WTC11 (cell line): Measurements from ENCODE around the gene NSG2.

ENCODE experiments used
- CREB1 ChIP-seq: sonication (generic); formaldehyde crosslinking; IDR thresholded peaks from 2 replicates; pipeline ENCODE4 v1.8.0; 2023; ENCODE audit warnings: mild to moderate bottlenecking, missing genetic modification reagents
- MYBL2 ChIP-seq: sonication (generic); formaldehyde crosslinking; IDR thresholded peaks from 2 replicates; pipeline ENCODE4 v1.8.1; 2023; ENCODE audit warnings: mild to moderate bottlenecking, moderate library complexity, missing genetic modification reagents
- NFE2L1 ChIP-seq: sonication (generic); formaldehyde crosslinking; IDR thresholded peaks from 2 replicates; pipeline ENCODE4 v1.8.1; 2023; ENCODE audit warnings: missing genetic modification reagents
- TEAD4 ChIP-seq: sonication (generic); formaldehyde crosslinking; IDR thresholded peaks from 2 replicates; pipeline ENCODE4 v1.8.0; 2022; ENCODE audit warnings: mild to moderate bottlenecking, missing genetic modification reagents
- TF ChIP-seq, protein P1 (sequence below): fragments of 200-600 bp; IDR thresholded peaks from 2 replicates; pipeline ENCODE4 v1.8.0; 2022; ENCODE audit warnings: antibody characterized with exemption
- TF ChIP-seq, protein P2 (sequence below): sonication (generic); formaldehyde crosslinking; IDR thresholded peaks from 2 replicates; pipeline ENCODE4 v1.8.0; 2022; ENCODE audit warnings: mild to moderate bottlenecking, missing genetic modification reagents
- TF ChIP-seq, protein P3 (sequence below): sonication (generic); formaldehyde crosslinking; IDR thresholded peaks from 2 replicates; pipeline ENCODE4 v1.8.1; 2022; ENCODE audit warnings: low read depth, mild to moderate bottlenecking, moderate library complexity, missing genetic modification reagents, borderline replicate concordance
- TF ChIP-seq, protein P4 (sequence below): sonication (generic); formaldehyde crosslinking; IDR thresholded peaks from 2 replicates; pipeline ENCODE4 v1.8.0; 2023; ENCODE audit warnings: mild to moderate bottlenecking, missing genetic modification reagents

DNA sequence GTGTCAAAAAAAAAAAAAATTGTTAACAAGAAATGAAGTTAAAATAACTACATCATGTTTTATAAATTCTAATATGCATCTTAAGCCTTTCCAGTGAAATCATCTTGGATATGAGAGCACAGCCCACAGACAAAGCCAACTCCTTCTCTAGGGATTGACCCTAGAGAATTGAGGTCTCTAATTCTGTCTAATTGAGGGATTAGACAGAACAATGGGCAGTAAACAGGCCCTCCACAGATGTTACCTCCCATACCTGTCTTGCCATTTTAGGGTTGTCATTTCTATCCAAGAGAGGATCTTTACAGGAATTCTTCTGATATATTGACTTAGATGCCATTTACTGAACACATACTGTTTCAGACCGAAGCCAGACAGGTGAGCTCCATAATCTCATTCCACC, 42.3 kb downstream of the NSG2 start:
- no peak for TF ChIP-seq NFE2L1 (CRISPR knock-in tag)
- no peak for TF ChIP-seq MYBL2
- TF ChIP-seq, protein P1, sequence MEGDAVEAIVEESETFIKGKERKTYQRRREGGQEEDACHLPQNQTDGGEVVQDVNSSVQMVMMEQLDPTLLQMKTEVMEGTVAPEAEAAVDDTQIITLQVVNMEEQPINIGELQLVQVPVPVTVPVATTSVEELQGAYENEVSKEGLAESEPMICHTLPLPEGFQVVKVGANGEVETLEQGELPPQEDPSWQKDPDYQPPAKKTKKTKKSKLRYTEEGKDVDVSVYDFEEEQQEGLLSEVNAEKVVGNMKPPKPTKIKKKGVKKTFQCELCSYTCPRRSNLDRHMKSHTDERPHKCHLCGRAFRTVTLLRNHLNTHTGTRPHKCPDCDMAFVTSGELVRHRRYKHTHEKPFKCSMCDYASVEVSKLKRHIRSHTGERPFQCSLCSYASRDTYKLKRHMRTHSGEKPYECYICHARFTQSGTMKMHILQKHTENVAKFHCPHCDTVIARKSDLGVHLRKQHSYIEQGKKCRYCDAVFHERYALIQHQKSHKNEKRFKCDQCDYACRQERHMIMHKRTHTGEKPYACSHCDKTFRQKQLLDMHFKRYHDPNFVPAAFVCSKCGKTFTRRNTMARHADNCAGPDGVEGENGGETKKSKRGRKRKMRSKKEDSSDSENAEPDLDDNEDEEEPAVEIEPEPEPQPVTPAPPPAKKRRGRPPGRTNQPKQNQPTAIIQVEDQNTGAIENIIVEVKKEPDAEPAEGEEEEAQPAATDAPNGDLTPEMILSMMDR: no peak
- TF ChIP-seq CREB1 (CRISPR knock-in tag): no peak
- TF ChIP-seq TEAD4 (CRISPR knock-in tag): no peak
- TF ChIP-seq, protein P2, sequence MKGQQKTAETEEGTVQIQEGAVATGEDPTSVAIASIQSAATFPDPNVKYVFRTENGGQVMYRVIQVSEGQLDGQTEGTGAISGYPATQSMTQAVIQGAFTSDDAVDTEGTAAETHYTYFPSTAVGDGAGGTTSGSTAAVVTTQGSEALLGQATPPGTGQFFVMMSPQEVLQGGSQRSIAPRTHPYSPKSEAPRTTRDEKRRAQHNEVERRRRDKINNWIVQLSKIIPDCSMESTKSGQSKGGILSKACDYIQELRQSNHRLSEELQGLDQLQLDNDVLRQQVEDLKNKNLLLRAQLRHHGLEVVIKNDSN (CRISPR knock-in tag): no peak
- TF ChIP-seq, protein P3, sequence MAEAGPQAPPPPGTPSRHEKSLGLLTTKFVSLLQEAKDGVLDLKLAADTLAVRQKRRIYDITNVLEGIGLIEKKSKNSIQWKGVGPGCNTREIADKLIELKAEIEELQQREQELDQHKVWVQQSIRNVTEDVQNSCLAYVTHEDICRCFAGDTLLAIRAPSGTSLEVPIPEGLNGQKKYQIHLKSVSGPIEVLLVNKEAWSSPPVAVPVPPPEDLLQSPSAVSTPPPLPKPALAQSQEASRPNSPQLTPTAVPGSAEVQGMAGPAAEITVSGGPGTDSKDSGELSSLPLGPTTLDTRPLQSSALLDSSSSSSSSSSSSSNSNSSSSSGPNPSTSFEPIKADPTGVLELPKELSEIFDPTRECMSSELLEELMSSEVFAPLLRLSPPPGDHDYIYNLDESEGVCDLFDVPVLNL (CRISPR knock-in tag): no peak
- TF ChIP-seq, protein P4, sequence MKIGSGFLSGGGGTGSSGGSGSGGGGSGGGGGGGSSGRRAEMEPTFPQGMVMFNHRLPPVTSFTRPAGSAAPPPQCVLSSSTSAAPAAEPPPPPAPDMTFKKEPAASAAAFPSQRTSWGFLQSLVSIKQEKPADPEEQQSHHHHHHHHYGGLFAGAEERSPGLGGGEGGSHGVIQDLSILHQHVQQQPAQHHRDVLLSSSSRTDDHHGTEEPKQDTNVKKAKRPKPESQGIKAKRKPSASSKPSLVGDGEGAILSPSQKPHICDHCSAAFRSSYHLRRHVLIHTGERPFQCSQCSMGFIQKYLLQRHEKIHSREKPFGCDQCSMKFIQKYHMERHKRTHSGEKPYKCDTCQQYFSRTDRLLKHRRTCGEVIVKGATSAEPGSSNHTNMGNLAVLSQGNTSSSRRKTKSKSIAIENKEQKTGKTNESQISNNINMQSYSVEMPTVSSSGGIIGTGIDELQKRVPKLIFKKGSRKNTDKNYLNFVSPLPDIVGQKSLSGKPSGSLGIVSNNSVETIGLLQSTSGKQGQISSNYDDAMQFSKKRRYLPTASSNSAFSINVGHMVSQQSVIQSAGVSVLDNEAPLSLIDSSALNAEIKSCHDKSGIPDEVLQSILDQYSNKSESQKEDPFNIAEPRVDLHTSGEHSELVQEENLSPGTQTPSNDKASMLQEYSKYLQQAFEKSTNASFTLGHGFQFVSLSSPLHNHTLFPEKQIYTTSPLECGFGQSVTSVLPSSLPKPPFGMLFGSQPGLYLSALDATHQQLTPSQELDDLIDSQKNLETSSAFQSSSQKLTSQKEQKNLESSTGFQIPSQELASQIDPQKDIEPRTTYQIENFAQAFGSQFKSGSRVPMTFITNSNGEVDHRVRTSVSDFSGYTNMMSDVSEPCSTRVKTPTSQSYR (CRISPR knock-in tag): no peak
